Inflammatory macrophage treated with lipopolysaccharide for 4 hours (primary cell): ENCODE measurements around the gene PPP3R1.

Source experiments
- DNase-seq: peaks from one replicate; pipeline ENCODE4 v3.0.0-alpha.2; 2020

The PPP3R1 gene, protein sequence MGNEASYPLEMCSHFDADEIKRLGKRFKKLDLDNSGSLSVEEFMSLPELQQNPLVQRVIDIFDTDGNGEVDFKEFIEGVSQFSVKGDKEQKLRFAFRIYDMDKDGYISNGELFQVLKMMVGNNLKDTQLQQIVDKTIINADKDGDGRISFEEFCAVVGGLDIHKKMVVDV

DNA sequence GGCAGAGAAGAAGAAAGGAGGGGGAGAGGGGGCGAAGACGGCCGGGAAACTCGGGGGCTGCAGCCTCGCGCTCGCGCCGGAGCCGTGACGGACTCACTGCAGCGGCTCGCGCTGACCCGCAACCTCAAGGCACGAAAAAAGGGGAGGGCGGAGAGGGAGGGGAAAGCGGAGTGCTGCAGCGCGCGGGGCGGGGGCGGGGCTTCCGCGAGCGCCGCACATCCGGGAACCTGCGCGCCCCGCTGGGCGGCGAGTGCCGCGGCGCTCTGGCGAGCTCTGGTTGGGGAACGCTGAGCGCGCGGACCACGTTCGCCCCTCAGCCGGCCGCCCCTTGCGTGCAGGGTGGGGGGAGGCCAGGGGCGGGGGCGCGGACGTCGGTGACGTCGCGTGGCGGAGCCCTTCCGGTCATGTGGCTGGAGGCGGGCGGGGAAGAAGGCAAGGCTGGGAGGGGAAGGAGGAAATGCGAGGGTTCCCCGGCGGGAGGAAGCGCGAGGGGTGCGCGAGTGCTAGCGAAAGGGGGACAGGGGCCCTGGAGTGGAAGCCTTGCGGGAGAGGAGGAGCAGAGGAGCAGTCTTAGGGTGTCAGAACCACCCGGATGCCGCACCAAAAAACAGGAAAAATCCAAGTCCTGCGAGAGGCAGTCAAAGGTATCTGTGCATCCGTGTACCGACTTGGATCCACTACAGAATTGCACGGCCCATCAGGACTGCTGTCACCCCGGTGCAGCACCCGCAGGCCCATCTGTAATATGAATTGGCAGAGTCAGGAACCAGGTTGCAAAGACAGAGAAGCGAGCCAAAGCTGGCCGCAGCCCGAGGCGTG, at the start of gene PPP3R1:
Gene PPP3R1 (minus strand): TSS at position 133 of the 819 bp plus-strand sequence. CDS start 405 bp downstream, outside the sequence.
- DNase-seq, result peak; percentile 96

DNA sequence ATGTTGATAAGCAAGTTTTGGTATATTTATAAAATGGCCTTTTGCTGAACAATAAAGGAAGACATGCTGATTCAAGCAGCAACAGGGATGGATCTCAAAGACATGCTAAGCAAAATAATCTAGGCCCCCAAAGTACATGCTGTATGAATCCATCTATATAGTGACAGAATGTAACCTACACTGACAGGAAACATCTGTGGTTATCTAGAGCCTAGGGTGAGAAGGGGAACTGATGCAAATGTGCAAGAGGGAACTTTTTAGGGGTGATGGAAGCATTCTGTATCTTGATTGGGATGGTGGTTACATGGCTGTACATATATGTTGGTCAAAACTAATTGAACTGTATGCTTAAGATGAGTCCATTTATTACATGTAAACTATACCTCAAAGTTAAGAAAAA, 43.2 kb upstream of the PPP3R1 start:
- DNase-seq, result no peak

DNA sequence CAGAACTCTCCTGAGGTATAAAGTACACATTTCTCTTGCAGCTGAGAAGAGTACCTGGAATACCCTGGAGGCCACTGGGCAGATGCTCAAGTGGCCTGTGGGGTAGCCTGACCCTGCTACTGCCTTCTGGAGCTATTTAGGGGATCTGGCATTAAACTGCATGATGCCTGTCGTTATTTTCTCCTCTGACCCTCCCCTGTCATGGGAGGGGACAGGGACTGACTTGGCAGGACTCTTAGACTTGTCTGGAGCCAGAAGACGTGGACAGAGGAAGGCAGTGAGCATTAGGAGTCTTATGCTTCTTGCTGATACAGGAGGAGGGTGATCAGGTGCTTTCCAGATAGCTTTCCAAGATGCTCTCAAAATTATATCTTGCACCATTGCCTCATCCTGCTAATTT, 42.6 kb upstream of the PPP3R1 start:
- no peak for DNase-seq

DNA sequence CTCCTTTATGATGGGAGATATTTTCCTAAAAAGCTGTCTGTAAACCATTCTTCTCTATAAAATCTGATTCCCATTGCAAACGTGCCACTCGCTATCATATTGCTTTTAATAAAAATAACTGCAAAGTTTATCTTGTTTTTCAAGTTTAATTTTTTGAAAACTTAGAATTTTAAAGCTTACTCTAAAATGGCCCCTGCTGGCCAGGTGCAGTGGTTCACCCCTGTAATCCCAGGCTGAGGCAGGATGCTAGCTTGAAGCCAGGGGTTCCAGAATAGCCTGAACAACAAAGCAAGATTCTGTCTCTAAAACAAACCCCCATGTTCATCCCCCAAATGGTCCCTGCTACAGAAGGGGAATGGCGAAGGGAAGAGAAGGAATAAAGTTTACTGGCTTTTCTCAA, 41.9 kb upstream of the PPP3R1 start:
- no peak for DNase-seq

DNA sequence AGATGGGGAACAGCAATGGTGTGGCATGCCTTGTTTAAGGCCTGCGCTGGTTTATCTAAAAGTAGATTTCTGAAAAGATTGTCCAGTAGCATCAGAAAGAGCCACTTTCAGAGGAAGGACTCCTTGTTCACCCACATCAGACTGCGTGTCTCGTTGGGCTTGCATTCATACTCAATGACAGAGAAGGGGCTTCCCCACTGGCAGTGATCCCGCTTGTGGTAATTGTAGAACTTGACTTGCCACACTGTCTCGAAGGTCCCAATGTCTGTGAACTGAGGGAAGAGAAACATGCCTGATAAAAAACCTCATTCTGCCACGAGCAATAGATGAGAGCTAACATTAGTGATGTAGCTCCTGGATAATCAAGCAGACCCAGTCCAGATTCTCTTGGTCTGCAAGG, 41.4 kb upstream of the PPP3R1 start:
- no peak for DNase-seq

DNA sequence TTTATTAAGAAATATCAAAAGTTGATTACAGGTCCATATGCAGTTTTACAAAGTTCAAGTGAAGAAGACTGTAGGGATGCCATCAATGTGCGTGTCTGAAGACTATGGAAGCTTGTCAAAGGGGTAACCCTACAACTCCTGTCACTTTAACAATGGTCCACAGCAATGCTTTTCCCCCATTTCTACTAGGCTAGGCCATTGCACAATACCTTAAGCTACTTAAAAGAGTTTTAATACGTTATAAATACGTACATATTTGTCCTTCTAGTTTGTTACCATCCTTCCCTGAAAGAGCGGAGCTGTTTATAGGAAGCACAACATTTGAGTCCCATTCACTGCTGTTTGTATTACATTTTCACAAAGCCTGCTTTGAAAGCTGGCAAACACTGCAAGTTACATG, 40.7 kb upstream of the PPP3R1 start:
- no peak for DNase-seq

DNA sequence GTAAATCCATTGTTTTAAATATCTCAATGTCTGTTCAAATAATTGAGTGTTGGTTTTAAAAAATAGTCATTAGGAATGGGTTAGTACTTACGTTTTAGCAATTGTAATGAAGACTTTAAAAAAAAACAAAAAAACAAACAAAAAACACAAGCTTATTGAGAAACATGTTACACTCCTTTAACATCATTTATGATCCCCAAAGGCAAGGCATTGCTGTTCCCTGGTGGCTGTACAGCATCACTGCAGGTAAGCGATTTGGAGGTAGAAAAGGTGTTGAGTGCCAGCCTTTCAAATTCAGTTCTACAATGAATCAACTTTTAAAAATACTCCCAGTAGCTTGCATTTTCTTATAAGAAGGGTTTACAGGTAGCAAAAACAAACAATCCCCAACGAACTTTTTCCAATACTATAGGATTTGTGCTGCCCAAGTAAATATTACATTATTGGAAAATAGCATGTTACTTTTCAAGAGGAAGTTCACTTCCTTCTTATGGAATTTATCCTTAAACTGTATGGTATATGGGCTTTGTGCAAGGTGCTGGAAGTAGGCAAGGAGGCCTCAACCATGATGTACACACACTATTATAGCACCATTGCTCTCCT, 39.9 kb upstream of the PPP3R1 start:
- DNase-seq, result peak; percentile 30

DNA sequence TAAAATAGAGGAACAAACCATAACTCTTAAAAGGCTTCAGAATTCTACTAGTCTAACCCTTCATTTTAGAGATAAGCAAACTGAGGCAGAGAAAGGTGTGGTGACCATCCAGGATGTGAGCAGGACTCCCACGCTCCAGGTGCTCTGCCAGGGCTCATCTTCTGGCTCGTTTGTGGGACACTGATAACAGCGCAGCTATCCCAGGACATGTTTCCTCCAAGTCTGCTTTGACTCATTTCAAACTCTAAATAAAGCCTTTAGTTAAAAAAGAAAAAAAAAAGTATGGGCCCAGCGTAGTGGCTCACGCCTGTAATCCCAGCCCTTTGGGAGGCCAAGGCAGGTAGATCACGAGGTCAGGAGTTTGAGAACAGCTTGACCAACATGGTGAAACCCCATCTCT, 39.0 kb upstream of the PPP3R1 start:
- DNase-seq, result no peak

DNA sequence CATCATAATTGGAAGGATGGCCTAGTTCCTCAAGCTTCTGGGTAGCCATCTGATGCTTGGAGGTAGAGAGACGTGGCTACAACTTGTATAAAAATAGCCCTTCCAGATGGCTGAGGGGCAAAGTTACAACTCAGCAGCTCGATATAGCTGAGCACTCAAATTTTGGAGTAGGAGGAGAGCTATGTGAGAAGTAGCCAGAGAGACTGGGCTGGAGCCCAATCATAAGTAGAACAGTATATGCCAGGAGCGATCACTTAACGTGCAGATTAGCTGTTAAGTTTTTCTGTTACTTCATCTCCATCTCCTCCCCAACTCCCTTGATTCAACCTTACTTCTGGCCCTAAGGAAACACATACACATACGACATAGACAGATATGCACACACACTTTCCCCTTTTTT, 38.6 kb upstream of the PPP3R1 start:
- DNase-seq, result no peak

DNA sequence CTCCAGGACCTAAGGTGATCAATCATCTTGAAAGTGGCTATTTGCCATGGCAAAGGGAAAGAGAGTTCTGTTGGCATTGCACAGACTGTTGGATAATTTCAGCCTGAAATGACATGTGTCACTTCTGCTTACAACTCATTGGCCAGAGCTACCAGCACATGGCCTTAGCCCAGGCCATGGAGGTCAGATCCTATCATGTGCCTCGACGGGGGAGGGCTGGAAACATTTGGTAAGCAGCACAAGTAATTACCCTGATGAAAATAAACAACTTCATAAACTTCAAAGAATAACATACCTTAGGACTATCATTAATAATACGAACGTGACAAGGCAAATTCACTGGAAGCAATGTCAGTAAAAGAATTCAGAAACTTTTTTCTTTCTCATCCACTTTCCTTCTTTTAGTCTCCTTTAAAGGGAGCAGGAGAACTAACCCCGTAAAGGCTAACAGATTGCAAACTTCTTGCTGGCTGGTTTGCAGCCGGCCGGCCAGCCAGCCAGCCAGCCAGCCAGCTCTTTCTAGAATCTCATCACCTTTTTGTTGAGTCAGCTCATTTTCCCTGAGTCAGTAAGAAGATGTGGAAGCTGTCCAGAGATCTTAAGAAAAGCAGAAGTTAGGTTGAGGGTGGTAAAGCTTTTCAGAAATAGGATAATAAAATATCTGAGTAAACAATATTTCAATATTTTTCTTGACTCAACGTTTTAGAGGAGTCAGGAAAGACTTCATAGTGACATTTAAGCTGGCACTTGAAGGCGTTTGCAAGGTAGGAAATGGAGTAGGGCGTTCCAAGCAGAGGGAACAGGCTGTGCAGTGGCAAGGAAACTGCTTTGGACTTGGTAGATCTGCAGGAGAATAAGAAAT, 35.5 kb upstream of the PPP3R1 start:
- DNase-seq, result peak; percentile 84

DNA sequence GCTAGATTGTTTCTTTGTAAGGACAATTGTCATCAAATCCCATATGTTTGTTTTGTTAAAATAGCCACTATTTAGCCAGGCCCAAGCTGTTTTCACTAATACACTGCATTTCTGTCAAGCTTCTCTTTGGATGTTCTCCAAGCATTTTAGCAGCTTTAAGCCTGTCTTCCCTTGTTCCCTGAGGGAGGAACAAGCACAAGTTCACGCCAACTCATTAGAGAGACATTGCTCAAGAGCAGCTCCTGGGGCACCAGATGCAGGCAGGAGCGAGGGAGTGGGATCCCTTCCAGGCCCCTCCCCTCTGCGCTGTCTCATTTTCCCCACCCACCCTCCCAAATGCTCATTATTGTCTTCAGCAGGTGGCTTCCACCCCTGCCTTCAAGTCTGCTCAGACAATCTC, 32.6 kb upstream of the PPP3R1 start:
- DNase-seq, result peak; percentile 28

DNA sequence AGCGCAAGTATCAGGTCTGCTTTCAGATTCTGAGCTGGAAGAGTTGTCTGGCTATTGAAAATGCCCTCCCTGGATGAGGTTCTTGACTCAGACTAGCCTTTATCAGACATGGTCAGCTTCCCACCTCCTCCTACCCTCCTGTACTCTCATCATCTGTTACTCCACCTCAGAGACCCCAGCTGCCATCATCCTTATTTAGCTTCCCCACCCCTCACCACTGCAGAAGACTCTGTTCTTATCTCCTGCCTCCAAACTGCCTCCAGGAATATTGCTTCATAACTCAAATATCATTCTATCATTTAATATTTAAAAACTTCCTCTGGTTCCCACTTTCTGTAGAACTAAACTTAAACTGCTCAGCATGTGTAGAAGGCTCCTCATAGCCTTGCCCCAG, 31.1 kb upstream of the PPP3R1 start:
- no peak for DNase-seq

DNA sequence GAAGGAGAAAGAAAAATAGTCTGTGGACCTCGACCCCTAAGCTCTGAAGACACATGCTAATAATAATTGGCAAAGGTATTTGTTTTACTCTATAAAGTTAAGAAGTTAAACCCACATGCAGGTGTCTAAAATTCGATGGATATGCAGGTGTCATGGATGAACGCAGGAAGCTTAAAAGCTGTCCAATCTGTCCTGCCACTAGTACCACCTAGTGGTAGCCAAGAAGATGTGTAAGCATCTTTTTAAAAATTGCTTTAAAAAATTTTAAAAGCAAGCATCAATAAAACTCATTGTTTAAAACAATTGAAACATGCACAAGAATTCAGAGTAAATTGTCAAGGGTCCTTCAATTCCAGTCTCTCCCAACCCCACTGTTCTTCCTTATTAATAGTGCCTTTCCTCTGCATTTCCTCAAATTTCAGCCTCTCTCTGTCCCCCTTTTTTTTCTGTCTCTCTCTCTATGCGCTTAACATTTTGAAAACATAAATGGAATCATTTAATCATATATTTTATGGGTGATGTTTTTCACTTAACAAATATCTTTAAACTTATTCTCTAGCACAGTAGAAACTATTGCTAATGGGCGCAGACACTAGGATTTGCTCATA, 30.6 kb upstream of the PPP3R1 start:
- peak; percentile 34 for DNase-seq

DNA sequence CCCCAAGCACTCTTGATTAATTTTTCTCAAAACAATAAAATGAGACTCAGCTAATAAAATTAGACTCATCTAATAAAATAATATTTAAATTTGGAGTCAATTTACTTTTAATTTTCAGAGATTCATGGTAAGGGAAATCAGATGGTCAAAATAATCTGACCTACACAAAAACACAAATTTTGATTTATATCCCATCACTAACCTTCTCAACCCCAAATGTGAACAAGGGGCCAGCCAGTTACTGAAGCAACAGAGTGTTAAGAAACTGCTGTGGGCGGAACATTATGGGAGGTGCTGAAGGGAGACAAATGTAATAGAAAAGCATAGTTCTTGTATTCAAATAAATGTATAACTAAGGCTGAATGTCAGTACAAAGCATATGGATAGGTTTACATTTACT, 28.5 kb upstream of the PPP3R1 start:
- peak; percentile 48 for DNase-seq

DNA sequence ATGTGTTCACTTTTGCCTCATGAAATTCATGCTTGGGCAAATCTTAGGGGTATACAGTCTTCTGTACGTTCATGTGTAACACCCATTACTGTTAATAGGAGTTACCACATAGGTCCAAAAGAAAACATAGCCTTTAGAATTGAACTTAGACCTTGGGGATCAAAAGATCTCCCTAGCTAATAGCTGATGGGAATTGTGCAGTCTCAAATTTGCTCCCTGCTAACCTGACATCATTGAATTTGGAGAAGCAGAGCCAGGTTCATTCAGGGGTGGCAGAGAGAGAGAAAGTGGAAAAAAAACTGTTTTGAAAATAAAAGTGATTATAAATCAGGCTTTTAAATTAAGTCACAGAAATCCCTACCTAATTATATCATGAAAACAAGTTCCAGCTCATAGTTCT, 28.0 kb upstream of the PPP3R1 start:
- DNase-seq, result no peak

DNA sequence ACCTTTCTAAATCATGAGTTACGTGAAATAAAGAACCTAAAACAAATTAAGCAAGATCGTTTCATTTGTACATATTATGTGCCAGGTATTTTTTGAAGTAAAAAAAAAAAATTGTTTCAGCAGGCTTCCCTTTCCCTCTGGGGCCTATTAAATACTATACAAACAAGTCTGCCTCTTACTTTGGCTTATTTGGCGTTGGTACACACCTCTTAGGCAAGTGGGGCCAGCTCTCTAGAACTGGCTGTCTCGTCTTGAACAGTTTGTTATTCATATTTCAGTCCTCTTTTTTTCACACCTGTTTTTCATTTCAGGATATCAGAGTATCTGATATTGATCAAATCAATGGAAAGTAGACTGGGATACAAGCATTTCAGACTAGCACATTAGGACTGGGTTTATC, 27.4 kb upstream of the PPP3R1 start:
- DNase-seq, result no peak

DNA sequence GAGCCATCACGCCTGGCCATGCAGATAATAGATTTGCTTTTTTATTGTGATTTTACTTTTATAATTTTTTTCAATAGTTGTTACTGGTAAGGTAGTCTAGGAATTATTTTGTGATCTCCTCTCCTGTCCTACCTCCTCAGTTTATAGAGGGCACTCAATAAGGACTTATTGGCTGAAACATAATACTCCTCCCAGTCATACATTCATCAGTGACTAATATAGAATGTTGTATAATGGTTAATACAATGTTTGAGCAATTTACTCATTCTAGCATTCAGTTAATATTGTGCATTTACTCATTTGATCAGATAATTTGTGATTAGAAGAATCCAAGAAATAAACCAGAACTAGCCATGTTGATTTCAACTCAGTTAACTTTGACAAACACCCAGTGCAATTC, 25.8 kb upstream of the PPP3R1 start:
- DNase-seq, result no peak

DNA sequence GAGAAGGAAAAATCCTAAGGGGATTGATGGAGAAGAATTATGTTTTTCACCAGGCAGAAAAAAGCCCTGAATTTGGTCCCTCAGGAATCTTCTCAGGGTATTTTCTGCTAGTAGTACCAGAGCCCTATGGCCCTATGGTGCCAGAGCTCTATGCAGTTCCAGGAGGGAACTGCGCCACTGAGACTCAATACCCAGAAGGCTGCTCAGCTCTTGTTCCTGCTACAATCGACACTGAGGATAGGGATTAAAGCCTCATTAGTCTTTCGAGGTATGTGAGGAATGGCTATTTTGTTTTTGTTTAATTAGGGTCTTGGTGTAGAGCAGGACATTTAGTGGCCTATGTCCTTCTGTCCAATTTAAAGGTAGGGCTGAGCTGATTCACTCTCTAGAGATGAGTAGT, 21.7 kb upstream of the PPP3R1 start:
- no peak for DNase-seq

DNA sequence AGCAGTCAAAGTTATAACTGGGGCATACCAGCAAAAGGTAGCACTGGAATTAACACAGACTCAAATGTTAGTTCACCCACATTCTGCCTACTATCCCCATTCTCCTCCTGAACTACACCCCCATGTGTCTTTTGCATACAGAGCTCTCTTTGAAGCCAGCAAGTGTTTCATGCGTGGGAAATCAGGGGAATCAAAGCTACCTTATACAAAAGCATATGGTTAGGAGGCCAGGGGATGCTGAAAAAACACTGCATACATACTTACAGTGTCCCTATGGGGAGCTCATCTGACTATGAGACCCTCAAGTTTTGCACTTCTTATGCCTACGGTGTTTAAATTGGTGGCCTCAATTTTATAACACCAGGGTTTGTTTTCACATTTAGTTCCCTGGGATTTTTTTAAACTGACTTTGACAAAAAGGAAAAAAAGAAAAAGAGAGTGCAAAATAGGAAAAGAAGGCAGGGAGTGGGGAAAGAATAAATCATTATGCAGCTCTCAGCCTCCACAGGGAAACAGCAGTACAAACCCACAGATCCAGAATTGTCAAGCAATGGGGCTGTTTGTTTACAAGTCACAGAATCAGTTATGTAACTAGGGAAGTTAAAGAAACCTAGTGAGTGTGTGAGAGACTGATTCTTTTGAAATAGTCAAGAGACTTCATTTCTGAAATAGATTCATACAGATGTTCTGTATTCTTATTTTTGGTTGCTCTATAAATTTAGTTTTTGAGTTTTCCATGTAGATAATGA, 20.1 kb upstream of the PPP3R1 start:
- peak; percentile 82 for DNase-seq

DNA sequence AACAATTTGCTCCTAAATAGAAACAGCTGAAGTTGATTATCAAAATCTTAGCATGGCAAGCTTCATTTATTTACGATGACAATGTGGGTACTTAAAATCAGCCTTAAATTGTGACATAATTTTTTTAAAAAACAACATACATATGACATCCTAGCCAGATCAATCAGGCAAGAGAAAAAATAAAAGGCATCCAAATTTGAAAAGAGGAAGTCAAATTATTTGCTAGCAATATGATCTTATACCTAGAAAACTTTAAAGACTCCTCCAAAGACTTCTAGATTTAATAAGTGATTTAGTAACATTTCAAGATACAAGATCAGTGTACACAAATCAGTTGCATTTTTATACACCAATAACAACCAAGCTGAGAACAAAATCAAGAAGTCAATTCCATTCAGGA, 14.3 kb upstream of the PPP3R1 start:
- no peak for DNase-seq

DNA sequence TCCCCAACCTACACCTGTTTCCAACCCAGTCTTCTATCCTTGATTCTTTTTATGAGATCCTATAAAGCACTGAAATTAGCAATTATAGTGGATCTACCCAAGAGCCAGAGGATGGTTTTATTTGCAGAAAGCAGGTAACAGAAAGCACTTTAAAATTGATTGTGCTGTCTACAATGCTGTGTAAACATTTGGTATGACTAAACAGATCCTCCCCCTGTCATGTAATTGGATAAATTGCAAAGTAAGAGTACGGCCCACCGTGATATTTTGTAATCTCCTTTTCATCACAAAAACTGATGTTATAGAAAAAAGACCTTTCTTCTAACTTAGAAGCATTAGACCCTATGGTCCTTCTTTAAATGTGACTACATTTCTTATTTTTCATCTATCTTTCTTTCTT, 11.3 kb upstream of the PPP3R1 start:
- DNase-seq, result no peak

DNA sequence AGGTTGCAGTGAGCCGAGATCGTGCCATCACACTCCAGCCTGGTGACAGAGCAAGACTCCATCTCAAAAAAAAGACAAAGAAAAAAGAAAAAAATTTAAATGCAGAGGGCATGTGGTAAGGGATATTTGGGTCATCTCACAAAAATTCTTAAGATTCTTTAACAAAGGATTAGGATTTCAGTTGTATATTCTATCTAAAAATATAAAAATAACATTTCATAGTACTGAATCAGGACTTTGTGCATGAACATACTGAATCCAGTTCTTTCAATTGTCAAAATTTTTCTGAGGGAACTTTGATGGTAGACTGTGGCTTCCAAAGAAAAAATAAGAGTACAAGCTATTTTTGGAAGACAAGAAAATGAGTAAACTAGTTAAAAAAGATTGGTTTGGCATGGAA, 6.5 kb upstream of the PPP3R1 start:
- DNase-seq, result no peak
